Measurements from ENCODE around the gene PRDX5. TPM values are rescaled to one million over a fixed set of nuclear protein-coding genes. Genes with fewer than 3 reads are reported as not detected.

Gene PRDX5
- total and polyA plus RNA-seq, 9 of the 15 experiments (the other 6 are each of a cell fraction or from before 2014, with no cell fraction given) = 40.8 to 327 (median 204) TPM

DNA sequence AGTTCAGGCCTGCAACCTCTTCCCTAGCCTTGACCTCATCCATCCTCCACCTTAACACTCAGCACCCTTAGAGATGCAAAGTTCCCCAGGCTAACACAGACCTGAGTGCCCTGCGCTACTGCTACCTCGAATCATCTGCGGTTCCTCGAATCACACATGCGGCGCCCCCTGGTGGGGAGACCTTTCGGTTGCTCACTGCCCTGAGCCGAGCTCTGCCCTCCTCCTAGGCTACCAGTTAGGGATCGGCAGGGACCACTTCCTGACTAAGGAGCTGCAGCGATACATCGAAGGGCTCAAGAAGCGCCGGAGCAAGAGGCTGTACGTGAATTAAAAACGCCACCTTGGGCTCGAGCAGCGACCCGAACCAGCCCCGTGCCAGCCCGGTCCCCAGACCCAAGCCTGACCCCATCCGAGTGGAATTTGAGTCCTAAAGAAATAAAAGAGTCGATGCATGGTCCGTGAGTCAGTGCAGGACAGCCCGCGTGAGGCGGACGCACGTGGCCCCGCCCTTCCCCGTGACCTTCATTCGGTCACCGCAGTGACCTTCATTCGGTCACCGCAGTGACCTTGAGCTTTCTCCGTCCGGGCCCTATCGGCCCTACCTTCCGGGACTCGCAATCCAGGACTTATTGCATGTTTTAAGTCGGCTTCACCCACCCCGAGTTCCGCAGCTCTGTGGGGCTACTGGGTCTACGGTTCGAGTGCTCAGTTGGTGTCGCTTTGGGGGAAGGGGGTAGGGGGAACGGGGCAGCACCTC, 13.4 kb upstream of the PRDX5 start (continued):
- TF ChIP-seq, protein P1, sequence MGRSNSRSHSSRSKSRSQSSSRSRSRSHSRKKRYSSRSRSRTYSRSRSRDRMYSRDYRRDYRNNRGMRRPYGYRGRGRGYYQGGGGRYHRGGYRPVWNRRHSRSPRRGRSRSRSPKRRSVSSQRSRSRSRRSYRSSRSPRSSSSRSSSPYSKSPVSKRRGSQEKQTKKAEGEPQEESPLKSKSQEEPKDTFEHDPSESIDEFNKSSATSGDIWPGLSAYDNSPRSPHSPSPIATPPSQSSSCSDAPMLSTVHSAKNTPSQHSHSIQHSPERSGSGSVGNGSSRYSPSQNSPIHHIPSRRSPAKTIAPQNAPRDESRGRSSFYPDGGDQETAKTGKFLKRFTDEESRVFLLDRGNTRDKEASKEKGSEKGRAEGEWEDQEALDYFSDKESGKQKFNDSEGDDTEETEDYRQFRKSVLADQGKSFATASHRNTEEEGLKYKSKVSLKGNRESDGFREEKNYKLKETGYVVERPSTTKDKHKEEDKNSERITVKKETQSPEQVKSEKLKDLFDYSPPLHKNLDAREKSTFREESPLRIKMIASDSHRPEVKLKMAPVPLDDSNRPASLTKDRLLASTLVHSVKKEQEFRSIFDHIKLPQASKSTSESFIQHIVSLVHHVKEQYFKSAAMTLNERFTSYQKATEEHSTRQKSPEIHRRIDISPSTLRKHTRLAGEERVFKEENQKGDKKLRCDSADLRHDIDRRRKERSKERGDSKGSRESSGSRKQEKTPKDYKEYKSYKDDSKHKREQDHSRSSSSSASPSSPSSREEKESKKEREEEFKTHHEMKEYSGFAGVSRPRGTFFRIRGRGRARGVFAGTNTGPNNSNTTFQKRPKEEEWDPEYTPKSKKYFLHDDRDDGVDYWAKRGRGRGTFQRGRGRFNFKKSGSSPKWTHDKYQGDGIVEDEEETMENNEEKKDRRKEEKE (IDR thresholded peaks at IDR 0.05; ENCODE audit: borderline replicate concordance in 1 of 2, control insufficient read depth in 1 of 2, low read depth in 2 of 2, low read length in 1 of 2) = no peak
- peak; percentile 81; the same call in 1 of the 2 replicates for TF ChIP-seq FOXP1 (CRISPR knock-in tag; IDR thresholded peaks at IDR 0.05)
- peak; percentile 60; the same call in 1 of the 2 replicates for TF ChIP-seq GABPB1 (CRISPR knock-in tag; IDR thresholded peaks at IDR 0.05)
- peak; percentile 57 for TF ChIP-seq MYNN (IDR thresholded peaks at IDR 0.05)
- TF ChIP-seq MYNN (CRISPR knock-in tag; IDR thresholded peaks at IDR 0.05) = no peak
- TF ChIP-seq HMG20A (CRISPR knock-in tag; conservative IDR thresholded peaks at IDR 0.05) = no peak
- TF ChIP-seq ZNF431 (CRISPR knock-in tag; IDR thresholded peaks at IDR 0.05) = peak; percentile 70; the same call in 1 of the 2 replicates
- no peak for TF ChIP-seq ARHGAP35 (IDR thresholded peaks at IDR 0.05; ENCODE audit: partially characterized antibody)
- TF ChIP-seq, protein P2, sequence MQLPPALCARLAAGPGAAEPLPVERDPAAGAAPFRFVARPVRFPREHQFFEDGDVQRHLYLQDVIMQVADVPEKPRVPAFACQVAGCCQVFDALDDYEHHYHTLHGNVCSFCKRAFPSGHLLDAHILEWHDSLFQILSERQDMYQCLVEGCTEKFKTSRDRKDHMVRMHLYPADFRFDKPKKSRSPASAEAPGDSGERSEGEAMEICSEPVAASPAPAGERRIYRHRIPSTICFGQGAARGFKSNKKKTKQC (CRISPR knock-in tag; IDR thresholded peaks at IDR 0.05) = peak; percentile 80
- TF ChIP-seq ZNF23 (CRISPR knock-in tag; IDR thresholded peaks at IDR 0.05) = no peak
- TF ChIP-seq PTRF (tag; IDR thresholded peaks at IDR 0.05) = no peak
- no peak for TF ChIP-seq ZNF184 (CRISPR knock-in tag; IDR thresholded peaks at IDR 0.05)
- TF ChIP-seq, protein P3, sequence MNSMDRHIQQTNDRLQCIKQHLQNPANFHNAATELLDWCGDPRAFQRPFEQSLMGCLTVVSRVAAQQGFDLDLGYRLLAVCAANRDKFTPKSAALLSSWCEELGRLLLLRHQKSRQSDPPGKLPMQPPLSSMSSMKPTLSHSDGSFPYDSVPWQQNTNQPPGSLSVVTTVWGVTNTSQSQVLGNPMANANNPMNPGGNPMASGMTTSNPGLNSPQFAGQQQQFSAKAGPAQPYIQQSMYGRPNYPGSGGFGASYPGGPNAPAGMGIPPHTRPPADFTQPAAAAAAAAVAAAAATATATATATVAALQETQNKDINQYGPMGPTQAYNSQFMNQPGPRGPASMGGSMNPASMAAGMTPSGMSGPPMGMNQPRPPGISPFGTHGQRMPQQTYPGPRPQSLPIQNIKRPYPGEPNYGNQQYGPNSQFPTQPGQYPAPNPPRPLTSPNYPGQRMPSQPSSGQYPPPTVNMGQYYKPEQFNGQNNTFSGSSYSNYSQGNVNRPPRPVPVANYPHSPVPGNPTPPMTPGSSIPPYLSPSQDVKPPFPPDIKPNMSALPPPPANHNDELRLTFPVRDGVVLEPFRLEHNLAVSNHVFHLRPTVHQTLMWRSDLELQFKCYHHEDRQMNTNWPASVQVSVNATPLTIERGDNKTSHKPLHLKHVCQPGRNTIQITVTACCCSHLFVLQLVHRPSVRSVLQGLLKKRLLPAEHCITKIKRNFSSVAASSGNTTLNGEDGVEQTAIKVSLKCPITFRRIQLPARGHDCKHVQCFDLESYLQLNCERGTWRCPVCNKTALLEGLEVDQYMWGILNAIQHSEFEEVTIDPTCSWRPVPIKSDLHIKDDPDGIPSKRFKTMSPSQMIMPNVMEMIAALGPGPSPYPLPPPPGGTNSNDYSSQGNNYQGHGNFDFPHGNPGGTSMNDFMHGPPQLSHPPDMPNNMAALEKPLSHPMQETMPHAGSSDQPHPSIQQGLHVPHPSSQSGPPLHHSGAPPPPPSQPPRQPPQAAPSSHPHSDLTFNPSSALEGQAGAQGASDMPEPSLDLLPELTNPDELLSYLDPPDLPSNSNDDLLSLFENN (IDR thresholded peaks at IDR 0.05; ENCODE audit: low read depth in 2 of 2, low read length in 2 of 2) = peak in 1 of 2 experiments; percentile 34; a peak in 1 of 4 replicates
- TF ChIP-seq HMG20B (CRISPR knock-in tag; IDR thresholded peaks at IDR 0.05) = no peak
- 0 out of 2 replicates have a peak, but pooled peaks have one; percentile 61 for TF ChIP-seq SRSF3 (IDR thresholded peaks at IDR 0.05; ENCODE audit: insufficient read depth, low read length)
- peak; percentile 60 to 65 for TF ChIP-seq RAD21 (CRISPR knock-in tag; conservative IDR thresholded peaks at IDR 0.05 in 1 of 2, IDR thresholded peaks at IDR 0.05 in 1 of 2)
- 0 out of 2 replicates have a peak, but pooled peaks have one; percentile 8 for TF ChIP-seq ZNF384 (IDR thresholded peaks at IDR 0.05; ENCODE audit: low read depth, low read length)
